ENCODE results near the gene MICAL3. TPM values are rescaled to one million over a fixed set of nuclear protein-coding genes. Genes with fewer than 3 reads are reported as not detected.

Gene MICAL3
- polyA plus RNA-seq, 5 donors = 40.9 to 64.0 (median 52.8) TPM

DNA sequence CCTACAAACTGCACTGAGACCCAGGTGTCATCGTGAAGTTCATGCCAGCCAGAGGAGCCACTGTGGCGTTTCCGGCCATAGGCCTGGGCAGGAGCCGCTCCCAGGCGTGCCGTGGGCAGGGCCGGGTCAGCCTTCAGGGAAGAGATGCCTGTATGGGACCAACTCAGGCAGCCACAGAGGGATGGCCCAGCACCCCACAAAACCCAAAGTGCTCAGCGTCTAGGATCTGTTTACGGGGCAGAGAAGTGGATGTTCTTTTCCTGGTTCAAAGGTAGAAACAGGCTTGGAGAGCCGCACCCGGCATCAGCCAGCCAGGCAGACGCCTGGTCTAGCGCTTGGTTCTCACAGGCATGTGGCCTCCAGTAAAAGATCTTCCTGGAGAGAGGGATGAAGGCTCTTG is 241.7 kb downstream of the MICAL3 start:
- no peak for DNase-seq

DNA sequence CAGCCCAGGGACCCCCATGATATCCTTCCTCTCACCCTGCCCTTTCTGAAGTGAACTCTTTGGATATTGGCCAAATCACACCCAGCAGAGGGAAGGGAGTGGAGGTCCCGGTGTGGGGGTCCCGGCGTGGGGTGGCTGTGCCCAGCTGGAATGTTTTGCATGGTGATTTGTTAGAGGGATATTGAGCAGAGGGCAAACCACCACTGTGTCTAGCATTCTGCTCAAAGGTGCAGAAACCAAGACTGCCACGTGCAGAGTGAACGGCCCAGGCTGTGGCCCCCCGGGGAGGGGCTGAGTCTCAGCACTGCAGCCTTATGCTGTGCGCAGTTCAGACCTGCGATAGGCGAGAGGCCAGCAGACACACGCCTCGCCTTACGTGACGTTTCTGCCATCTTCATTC is 242.2 kb downstream of the MICAL3 start:
- no peak for DNase-seq

GRCh38 chr22:17781319-17782031 is 242.9 kb downstream of the MICAL3 start:
- no peak for DNase-seq

DNA sequence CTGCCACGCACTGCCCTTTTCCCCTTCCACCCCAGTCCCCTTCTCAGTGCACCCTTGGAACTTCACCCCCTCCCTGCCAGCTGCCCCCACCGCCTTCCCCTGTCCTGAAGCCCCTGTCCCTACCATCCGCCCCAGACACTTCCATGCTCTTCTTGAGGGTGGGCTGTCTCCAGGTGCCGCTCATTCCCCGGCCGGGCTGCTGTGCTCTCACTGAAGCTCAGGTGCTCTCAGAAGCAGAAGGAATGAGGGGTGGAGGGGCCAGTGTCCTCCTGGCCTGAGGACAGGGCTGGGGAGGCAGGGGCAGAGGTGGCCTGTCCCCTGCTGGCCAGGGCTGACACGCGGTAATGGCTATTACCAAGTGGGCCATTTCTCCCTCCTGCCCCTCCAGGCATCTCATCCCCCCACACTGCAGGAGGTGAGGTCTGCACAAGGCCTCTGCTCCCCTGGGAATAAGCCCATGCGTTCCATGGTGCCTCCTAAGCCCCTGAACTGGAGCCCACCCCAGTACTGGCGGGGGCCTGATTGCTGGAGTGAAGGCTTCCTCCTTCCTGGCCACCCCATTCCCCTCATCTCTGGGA is 243.5 kb downstream of the MICAL3 start:
- DNase-seq = no peak

DNA sequence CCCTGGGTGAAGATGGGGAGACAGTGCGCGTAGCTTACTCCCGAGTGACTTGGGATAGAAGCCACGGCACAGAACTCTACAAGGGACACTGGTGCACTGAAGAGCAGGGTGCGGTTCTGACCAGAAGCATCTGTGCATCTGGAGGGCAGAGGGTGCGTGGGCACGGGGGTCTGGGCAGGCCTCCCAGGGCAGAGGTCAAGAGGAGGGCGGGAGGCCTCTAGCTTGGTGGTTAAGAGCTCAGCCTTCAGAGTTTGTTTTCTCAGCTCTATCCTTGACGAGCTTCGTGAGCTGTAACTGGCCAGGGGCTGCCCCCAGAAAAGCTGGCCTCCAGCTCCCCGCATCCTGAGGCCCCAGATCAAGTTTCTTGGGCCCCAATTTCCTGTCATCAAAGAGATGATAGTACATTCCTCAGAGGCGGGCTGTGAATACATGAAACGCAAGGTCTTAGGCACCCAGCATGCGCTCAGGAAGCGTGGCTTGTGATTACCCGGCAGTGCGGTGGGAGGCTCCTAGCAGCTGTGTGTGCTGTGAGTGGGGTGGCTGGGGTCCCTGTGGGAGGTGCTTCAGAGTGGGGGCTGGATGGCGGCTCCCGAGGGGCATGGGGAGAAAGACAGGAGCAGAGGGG is 244.1 kb downstream of the MICAL3 start:
- DNase-seq = no peak

- DNase-seq = no peak
Observed at GRCh38 chr22:17779286-17780115, 244.9 kb downstream of the MICAL3 start.

- DNase-seq = no peak
Observed at GRCh38 chr22:17778412-17778976, 245.9 kb downstream of the MICAL3 start.

- DNase-seq = no peak
Observed at GRCh38 chr22:17777717-17778044, 246.7 kb downstream of the MICAL3 start.

DNA sequence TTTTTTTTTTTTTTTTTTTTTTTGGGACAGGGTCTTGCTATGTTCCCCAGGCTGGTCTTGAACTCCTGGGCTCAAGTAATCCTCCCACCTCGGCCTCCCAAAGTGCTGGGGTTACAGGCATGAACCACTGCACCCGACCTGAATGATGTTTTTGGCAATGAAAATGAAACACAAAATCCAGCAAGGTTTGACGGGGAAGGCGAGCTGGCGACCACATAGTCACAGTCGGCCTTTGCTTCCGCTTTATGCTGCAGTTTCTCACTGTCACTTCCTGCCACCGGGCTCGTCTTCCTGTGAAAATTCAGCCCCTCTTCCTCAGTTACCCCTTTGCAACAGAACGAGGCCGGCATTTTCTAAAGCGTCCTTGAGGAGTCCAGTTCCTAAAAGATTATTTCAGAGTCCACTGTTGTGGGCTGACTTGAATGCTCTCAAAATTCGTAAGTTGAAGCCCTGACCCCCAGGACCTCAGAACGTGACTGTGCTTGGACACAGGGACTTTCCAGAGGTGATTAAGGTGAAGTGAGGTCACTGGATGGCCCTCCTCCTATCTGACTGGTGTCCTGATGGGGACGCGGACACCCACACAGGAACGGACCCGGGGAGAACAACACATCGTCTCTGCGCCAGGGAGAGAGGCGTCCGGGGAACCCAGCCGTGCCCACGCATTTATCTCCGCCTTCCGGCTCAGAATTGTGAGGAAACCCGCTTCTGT is 247.2 kb downstream of the MICAL3 start:
- DNase-seq = no peak

DNA sequence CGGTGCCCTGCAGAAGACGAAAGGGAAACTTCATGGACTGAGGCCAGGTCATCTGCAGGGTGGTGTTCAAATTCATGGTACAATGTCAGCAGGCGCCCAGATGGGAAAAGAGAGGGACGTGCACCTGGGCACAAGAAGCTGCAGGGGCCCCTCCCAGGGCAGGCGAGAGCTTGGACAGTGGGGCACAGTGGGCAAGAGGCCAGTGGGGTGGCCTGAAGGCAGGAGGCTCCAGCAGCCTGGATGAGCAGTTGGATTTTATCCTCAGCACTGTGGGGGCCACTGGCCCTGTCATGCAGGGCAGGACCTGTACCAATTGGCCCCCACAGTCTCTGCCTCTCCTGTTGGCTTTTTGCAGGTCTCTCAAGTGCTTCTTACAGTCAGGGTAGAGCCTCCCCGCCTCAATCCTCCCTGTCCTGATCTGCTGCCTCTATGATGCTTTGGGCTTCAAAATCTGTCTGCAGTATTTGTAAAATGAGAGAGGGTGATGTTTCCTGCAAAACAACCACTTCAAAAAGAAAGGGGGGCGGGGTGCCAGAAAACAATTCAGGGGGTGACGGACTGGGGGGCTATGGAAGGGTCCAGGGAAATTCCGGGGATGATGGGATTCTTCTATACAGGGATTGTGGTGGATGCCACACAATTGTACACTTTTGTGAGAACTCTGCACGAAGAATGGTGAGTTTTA is 248.4 kb downstream of the MICAL3 start:
- DNase-seq = no peak

DNA sequence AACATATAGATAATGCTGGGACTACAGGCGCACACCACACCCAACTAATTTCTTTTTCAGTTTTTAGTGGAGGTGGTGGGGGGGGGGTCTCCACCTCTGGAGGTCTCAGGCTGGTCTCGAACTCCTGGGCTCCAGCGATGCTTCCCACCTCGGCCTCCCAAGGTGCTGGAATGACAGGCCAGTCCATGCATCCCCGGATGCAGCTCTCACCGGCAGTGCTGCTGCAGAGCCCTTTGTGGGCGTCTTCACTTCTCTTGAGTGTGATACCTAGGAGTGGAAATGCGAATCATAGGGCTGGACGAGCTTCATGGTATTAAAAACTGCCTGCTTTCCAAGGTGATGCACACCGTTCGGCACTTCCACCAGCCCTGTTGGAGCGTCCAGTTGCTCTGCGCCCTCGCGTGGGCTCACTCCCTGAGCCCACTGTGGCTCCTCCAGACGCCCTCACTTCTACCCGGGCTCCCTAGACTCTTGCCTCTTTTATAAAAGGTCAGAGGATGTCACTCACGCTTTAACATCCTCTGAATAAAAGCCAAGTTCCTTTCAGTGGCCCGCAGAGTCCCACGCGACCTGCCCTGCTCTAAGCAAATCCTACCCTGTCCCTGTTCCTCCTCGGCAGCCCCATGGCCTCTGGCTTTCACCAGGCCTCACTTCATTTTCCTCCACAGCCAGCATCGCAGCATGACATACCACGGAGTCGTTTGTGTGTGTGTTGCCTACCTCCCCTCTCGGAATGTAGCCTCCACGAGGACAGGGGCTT is 249.3 kb downstream of the MICAL3 start:
- no peak for DNase-seq

DNA sequence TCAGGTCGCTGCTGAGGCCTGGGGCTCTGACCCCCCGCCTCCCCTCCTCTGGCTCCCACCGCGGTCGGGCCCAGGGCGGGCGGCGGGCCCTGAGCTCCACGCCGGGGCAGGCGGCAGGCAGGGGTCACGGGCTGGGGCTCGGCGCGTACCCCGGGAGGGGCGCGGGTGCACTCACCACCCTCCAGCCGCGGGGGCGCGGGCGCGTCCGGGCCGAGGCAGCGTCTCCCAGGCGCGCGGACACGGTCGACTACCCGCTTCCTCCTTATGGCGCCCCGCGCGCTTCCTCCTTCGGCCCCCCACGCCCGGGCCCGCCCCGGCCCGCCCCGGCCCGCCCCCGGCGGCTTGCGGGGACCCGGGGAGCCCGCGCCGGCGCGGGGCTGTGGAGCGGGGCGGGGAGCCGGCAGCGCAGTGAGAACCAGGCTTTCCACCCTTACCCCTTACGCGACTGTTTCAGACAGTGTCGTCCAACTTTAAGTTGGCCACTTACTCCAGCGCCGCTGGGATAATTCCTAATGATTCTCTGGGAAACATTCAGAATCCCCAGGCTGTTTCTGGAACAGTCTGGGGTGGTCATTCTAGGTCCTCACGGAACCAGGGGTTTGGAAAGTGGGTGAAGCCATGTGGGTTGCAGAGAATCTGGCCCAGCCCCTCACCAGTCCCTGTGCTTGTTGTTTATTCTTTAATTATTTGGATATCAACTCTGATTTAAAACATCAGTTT is 250.0 kb downstream of the MICAL3 start, which contains the start of gene BID:
Gene BID (minus strand): TSS at position 264 of the 720 bp plus-strand sequence. CDS start 24,353 bp downstream, outside the sequence.
- no peak for DNase-seq

DNA sequence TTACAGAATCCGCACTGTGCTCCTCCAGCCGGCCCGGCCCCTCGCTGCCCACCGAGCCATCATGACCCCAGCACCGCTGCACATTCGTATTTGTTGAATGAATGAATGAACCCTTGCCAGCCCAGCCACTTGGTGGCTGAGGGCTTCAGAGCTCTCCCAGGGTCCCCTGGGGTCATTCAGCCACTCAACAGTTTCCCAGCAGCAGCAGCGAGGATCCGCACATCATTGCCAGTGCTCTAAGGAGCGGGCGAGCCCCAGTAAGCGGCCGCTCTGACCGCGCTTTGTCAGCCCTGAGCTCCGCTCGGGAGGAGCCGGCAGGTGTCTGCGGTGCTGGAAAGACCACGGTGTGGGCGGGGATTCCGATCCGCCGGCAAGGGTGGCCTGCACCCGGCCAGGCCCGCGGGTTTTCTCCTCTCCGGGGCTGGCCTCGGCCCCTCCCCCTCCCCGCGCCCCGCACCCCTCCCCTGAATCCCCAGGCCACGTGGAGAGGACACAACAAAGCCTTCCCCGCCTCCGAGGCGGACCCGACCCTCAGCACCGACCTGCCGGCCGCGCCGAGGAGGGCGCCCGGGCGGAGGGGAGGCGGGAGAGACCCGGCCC is 250.7 kb downstream of the MICAL3 start:
- DNase-seq = no peak

GRCh38 chr22:17772958-17773605 is 251.3 kb downstream of the MICAL3 start:
- no peak for DNase-seq

GRCh38 chr22:17772249-17772957 is 252.0 kb downstream of the MICAL3 start:
- no peak for DNase-seq

- no peak for DNase-seq
Observed at GRCh38 chr22:17770180-17771077, 253.9 kb downstream of the MICAL3 start.

DNA sequence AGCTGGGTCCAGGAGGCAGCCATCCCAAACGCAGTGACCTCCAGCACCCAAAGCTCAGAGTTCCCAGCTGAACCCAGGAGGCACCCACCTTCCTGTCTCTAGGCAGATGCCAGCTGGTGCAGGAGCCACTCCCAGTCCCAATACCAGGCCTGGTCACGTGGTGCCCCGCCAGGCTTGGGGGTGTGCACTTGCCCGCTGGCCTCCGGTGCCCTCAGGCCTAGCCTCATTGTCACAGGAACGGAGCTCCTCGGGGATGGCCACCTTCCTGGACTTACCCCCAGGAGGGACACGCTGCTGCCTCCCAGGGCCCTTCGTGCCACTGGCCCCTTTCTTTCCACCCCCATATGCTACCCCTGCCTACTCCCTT is 254.7 kb downstream of the MICAL3 start:
- DNase-seq = no peak

Data from right lung (tissue), 5 donors.